SH-SY5Y (cell line): Measurements from ENCODE around the gene NGRN.

ENCODE experiments used
- GATA2 ChIP-seq: IDR thresholded peaks from 2 replicates; pipeline ENCODE4 v1.6.1; 2011; ENCODE audit warnings: mild to moderate bottlenecking, low read depth, low read length
- GATA3 ChIP-seq: IDR thresholded peaks from 2 replicates; pipeline ENCODE4 v1.6.1; 2011; ENCODE audit warnings: low read depth, mild to moderate bottlenecking, low read length, moderate library complexity

GRCh38 chr15:90265271-90266060 is at the start of gene NGRN:
- TF ChIP-seq GATA3 = no peak
- TF ChIP-seq GATA2 = no peak
